PC-3 (cell line): ENCODE data around the gene ECHDC1. TPM values are rescaled to one million over a fixed set of nuclear protein-coding genes. Genes with fewer than 3 reads are reported as not detected.

Source experiments
- ATAC-seq: fragments of 200-7000 bp; cut with Tn5 transposase; 2 replicates; pipeline ENCODE4 v1.9.1; 2020; ENCODE audit warnings: mild to moderate bottlenecking, moderate library complexity
- BruUV-seq: library from RNA; stranded (reverse); fragments of 400-500 nt; replicated peaks from 2 replicates; lab custom pipeline; 2021; lab: Mats Ljungman, UMichigan
- CTCF ChIA-PET: fragments of 300-600 bp; sonication (Branson Sonifier 250); formaldehyde crosslinking; loops from one replicate; lab custom pipeline; 2022; ENCODE audit warnings: antibody characterized with exemption; lab: Charles Lee
- POLR2A ChIA-PET: fragments of 300-600 bp; sonication (Branson Sonifier 250); formaldehyde crosslinking; loops from one replicate; lab custom pipeline; 2022; ENCODE audit warnings: antibody characterized with exemption; ENCODE audit not compliant: unreplicated experiment; lab: Charles Lee
- DNase-seq: peaks from one replicate; pipeline ENCODE4 v3.0.0-alpha.2; 2015
- H2AFZ ChIP-seq: fragments of 300-600 bp; sonication (generic); 2 replicates; pipeline ENCODE4 v1.6.0; 2016; ENCODE audit warnings: antibody characterized with exemption, low read length
- H3F3A ChIP-seq: fragments of 300-600 bp; sonication (generic); one replicate; pipeline ENCODE4 v1.6.0; 2017; ENCODE audit warnings: antibody characterized with exemption, low read length, control low read depth, mild to moderate bottlenecking; ENCODE audit not compliant: unreplicated experiment
- H3K27ac ChIP-seq: fragments of 300-600 bp; sonication (generic); 2 replicates; pipeline ENCODE4 v1.5.1; 2016; ENCODE audit warnings: mild to moderate bottlenecking, low read length
- H3K27me3 ChIP-seq: fragments of 300-600 bp; sonication (generic); 2 replicates; pipeline ENCODE4 v1.6.1; 2016; ENCODE audit warnings: low read length, mixed read lengths
- H3K36me3 ChIP-seq: fragments of 300-600 bp; sonication (generic); 2 replicates; pipeline ENCODE4 v1.6.1; 2016; ENCODE audit warnings: low read depth, mixed run types, low read length, mixed read lengths
- H3K4me1 ChIP-seq: fragments of 300-600 bp; sonication (generic); 2 replicates; pipeline ENCODE4 v1.5.1; 2016; ENCODE audit warnings: low read length; ENCODE audit not compliant: insufficient read depth
- H3K4me2 ChIP-seq: fragments of 300-600 bp; sonication (generic); 2 replicates; pipeline ENCODE4 v1.6.0; 2016; ENCODE audit warnings: low read length
- H3K4me3 ChIP-seq: fragments of 300-600 bp; sonication (generic); 2 replicates; pipeline ENCODE4 v1.5.1; 2016; ENCODE audit warnings: mild to moderate bottlenecking, low read length, mixed read lengths
- H3K79me2 ChIP-seq: fragments of 300-600 bp; sonication (generic); 2 replicates; pipeline ENCODE4 v1.6.1; 2017; ENCODE audit warnings: low read length, mixed read lengths
- H3K9ac ChIP-seq: fragments of 300-600 bp; sonication (generic); 2 replicates; pipeline ENCODE4 v1.6.0; 2016; ENCODE audit warnings: mild to moderate bottlenecking, low read length
- H3K9me2 ChIP-seq: fragments of 300-600 bp; sonication (generic); replicated peaks from 2 replicates; pipeline ENCODE4 v1.6.1; 2016; ENCODE audit warnings: mixed run types, low read length, mixed read lengths
- H3K9me3 ChIP-seq: fragments of 300-600 bp; sonication (generic); 2 replicates; pipeline ENCODE4 v1.6.1; 2016; ENCODE audit warnings: low read length, mixed read lengths
- H4K20me1 ChIP-seq: fragments of 300-600 bp; sonication (generic); 2 replicates; pipeline ENCODE4 v1.6.1; 2016; ENCODE audit warnings: low read length, mixed read lengths
- CTCF ChIP-seq: fragments of 300-600 bp; sonication (generic); conservative IDR thresholded peaks from 2 replicates; pipeline ENCODE4 v1.5.1; 2017; ENCODE audit warnings: antibody characterized with exemption, low read depth, mild to moderate bottlenecking, low read length
- EZH2 ChIP-seq: fragments of 300-600 bp; sonication (generic); IDR thresholded peaks from one replicate; pipeline ENCODE4 v1.6.1; 2017; ENCODE audit warnings: antibody characterized with exemption, mild to moderate bottlenecking, low read length; ENCODE audit not compliant: unreplicated experiment
- EZH2phosphoT487 ChIP-seq: fragments of 300-600 bp; sonication (generic); IDR thresholded peaks from 2 replicates; pipeline ENCODE4 v1.6.1; 2018; ENCODE audit warnings: mild to moderate bottlenecking, antibody characterized with exemption, low read length, borderline replicate concordance
- intact Hi-C: fragments of 100-400 bp; cut with micrococcal nuclease; formaldehyde crosslinking; loops from 2 replicates; pipeline ENCODE4 v1.9.0; 2023
- total RNA-seq: library from RNA; depleted of rRNA; stranded (reverse); fragments of >200 nt; gene quantifications from 2 replicates; pipeline ENCODE4 v1.2.3, GENCODE V29; 2014

Gene ECHDC1
- total RNA-seq, 1 experiment from 2014 or later, result 34.5 TPM

- Histone ChIP-seq H3K9ac (no peak overlapping the region), H3K27ac (no peak overlapping the region), H3K79me2 (0 out of 2 replicates have a peak, but pooled peaks cover 6% of the 10 kb centered on the region), H3K36me3 (no peaks in the 10 kb centered on the region; the same call in 1 of the 2 replicates), H3K27me3 (no peaks in the 10 kb centered on the region), H3K4me1 (peaks cover 5% of the 10 kb centered on the region), H3K9me2 (no peaks in the 10 kb centered on the region), H2AFZ (no peak overlapping the region), H3K4me2 (no peak overlapping the region), H3K9me3 (no peaks in the 10 kb centered on the region), H3F3A (no peaks in the 10 kb centered on the region), H3K4me3 (no peak overlapping the region), H4K20me1 (no peaks in the 10 kb centered on the region)
- TF ChIP-seq CTCF (no peak), EZH2phosphoT487 (no peak), EZH2 (no peak)
- ATAC-seq (no peak), DNase-seq (no peak)
- POLR2A ChIA-PET, result no interaction called here
- CTCF ChIA-PET, result no interaction called here
- BruUV-seq, result no TSS peak
- intact Hi-C loops, result no loop called here
Measured at GRCh38 chr6:127352524-127352923, 9.1 kb upstream of the ECHDC1 start.

- H3K9me3 ChIP-seq, result no peaks in the 10 kb centered on the region
- H3K79me2 ChIP-seq, result peaks cover 10% of the 10 kb centered on the region
- no peak overlapping the region for H3K27ac ChIP-seq
- ChIA-PET POLR2A (no interaction called here), CTCF (no interaction called here)
- intact Hi-C loops, result no loop called here
- no peaks in the 10 kb centered on the region for H4K20me1 ChIP-seq
- H3F3A ChIP-seq, result no peaks in the 10 kb centered on the region
- TF ChIP-seq EZH2, result no peak
- TF ChIP-seq CTCF, result no peak
- TF ChIP-seq EZH2phosphoT487, result no peak
- no peaks in the 10 kb centered on the region; the same call in 1 of the 2 replicates for H3K36me3 ChIP-seq
- H3K9ac ChIP-seq, result no peak overlapping the region
- H3K4me3 ChIP-seq, result no peak overlapping the region
- no peaks in the 10 kb centered on the region for H3K9me2 ChIP-seq
- ATAC-seq (no peak), DNase-seq (no peak)
- H3K4me1 ChIP-seq, result peaks cover 23% of the 10 kb centered on the region
- BruUV-seq, result no TSS peak
- H3K27me3 ChIP-seq, result no peaks in the 10 kb centered on the region
- no peak overlapping the region for H2AFZ ChIP-seq
- no peak overlapping the region for H3K4me2 ChIP-seq
Measured at GRCh38 chr6:127349980-127350379, 6.6 kb upstream of the ECHDC1 start.

GRCh38 chr6:127348028-127348661 is 4.7 kb upstream of the ECHDC1 start:
- Histone ChIP-seq H3K9me2 (no peaks in the 10 kb centered on the region), H3K79me2 (peaks cover 28% of the 10 kb centered on the region), H3K9me3 (no peaks in the 10 kb centered on the region), H4K20me1 (no peaks in the 10 kb centered on the region), H3K4me1 (peaks cover 29% of the 10 kb centered on the region), H3K9ac (no peak overlapping the region), H3K4me3 (no peak overlapping the region), H3K27me3 (no peaks in the 10 kb centered on the region), H3F3A (no peaks in the 10 kb centered on the region), H3K36me3 (no peaks in the 10 kb centered on the region), H3K27ac (0 out of 2 replicates have a peak overlapping the region, but pooled peaks have one; percentile 40), H3K4me2 (no peak overlapping the region), H2AFZ (no peak overlapping the region)
- no TSS peak for BruUV-seq
- CTCF ChIA-PET, result no interaction called here
- intact Hi-C loops, result no loop called here
- DNase-seq (no peak), ATAC-seq (no peak)
- TF ChIP-seq EZH2phosphoT487 (no peak), EZH2 (no peak), CTCF (no peak)
- POLR2A ChIA-PET, result no interaction called here
